Panc1 (cell line): ENCODE data around the gene SH3TC2. TPM values are rescaled to one million over a fixed set of nuclear protein-coding genes. Genes with fewer than 3 reads are reported as not detected.

Experiments
- ATAC-seq: fragments of 200-7000 bp; cut with Tn5 transposase; 2 replicates; pipeline ENCODE4 v1.9.1; 2020; ENCODE audit warnings: mild to moderate bottlenecking, moderate library complexity
- BruUV-seq: library from RNA; stranded (reverse); fragments of 400-500 nt; replicated peaks from 2 replicates; lab custom pipeline; 2021; lab: Mats Ljungman, UMichigan
- CTCF ChIA-PET: fragments of 300-600 bp; sonication (Branson Sonifier 250); formaldehyde crosslinking; loops from one replicate; lab custom pipeline; 2022; ENCODE audit warnings: antibody characterized with exemption; lab: Charles Lee
- POLR2A ChIA-PET: fragments of 300-600 bp; sonication (Branson Sonifier 250); formaldehyde crosslinking; loops from one replicate; lab custom pipeline; 2022; ENCODE audit warnings: antibody characterized with exemption; lab: Charles Lee
- DNase-seq: peaks from one replicate; pipeline ENCODE4 v3.0.0-alpha.2; 2010; ENCODE audit warnings: low read depth, low spot score
- H3K27ac ChIP-seq: 2 replicates; pipeline ENCODE4 v1.5.1; 2011; ENCODE audit warnings: mild to moderate bottlenecking, low read length, inconsistent platforms
- H3K27me3 ChIP-seq: fragments of 200-500 bp; sonication (Bioruptor generic); 2 replicates; pipeline ENCODE4 v1.6.0; 2014; ENCODE audit warnings: low read length, inconsistent platforms; ENCODE audit not compliant: control insufficient read depth, insufficient read depth
- H3K36me3 ChIP-seq: fragments of 200-500 bp; sonication (Bioruptor generic); 2 replicates; pipeline ENCODE4 v1.5.1; 2014; ENCODE audit warnings: inconsistent platforms, mild to moderate bottlenecking, low read length, moderate library complexity; ENCODE audit not compliant: control insufficient read depth, insufficient read depth
- H3K4me1 ChIP-seq: 2 replicates; pipeline ENCODE4 v1.5.1; 2011; ENCODE audit warnings: inconsistent platforms, mild to moderate bottlenecking, low read length, moderate library complexity; ENCODE audit not compliant: control insufficient read depth, insufficient read depth
- H3K4me3 ChIP-seq, 2 experiments: 2 replicates each; pipeline ENCODE4 v1.5.1; 2011 to 2012; ENCODE audit warnings: low read depth in 2 of 2, low read length in 2 of 2, mild to moderate bottlenecking in 2 of 2, inconsistent platforms in 1 of 2, moderate library complexity in 1 of 2
- H3K9me3 ChIP-seq: fragments of 200-500 bp; sonication (Bioruptor generic); 2 replicates; pipeline ENCODE4 v1.5.1; 2014; ENCODE audit warnings: low read depth, mild to moderate bottlenecking, inconsistent platforms, low read length, moderate library complexity; ENCODE audit not compliant: control insufficient read depth, insufficient read depth
- CTCF ChIP-seq: fragments of 450-650 bp; IDR thresholded peaks from 2 replicates; pipeline ENCODE4 v1.5.1; 2017; ENCODE audit warnings: mild to moderate bottlenecking
- POLR2AphosphoS5 ChIP-seq: IDR thresholded peaks from 2 replicates; pipeline ENCODE4 v1.6.1; 2012; ENCODE audit warnings: mild to moderate bottlenecking, low read depth, low read length, moderate library complexity
- REST ChIP-seq, 2 experiments: IDR thresholded peaks; 2 replicates each; pipeline ENCODE4 v1.6.1; 2011 to 2012; ENCODE audit warnings: low read depth in 2 of 2, control low read depth in 1 of 2, low read length in 1 of 2, mild to moderate bottlenecking in 1 of 2, moderate library complexity in 1 of 2; ENCODE audit not compliant: insufficient read depth in 1 of 2
- SIN3A ChIP-seq: IDR thresholded peaks from 2 replicates; pipeline ENCODE4 v1.6.1; 2012; ENCODE audit warnings: low read depth, mild to moderate bottlenecking, low read length, moderate library complexity, borderline replicate concordance; ENCODE audit not compliant: insufficient read depth
- TCF7L2 ChIP-seq: IDR thresholded peaks from 2 replicates; pipeline ENCODE4 v1.6.1; 2011; ENCODE audit warnings: mild to moderate bottlenecking, low read depth, low read length, inconsistent platforms
- in situ Hi-C: cut with HindIII; loops from 2 replicates; pipeline ENCODE4 v1.10.0; 2016; ENCODE audit warnings: low sequenced_read_pairs, low pct_unique_long_range_greater_than_20kb
- intact Hi-C: fragments of 100-400 bp; cut with micrococcal nuclease; formaldehyde crosslinking; loops from one replicate; pipeline ENCODE4 v1.10.0; 2022; ENCODE audit not compliant: unreplicated experiment
- total RNA-seq: library from RNA; stranded (reverse); gene quantifications from one replicate; pipeline ENCODE4 v1.2.1, GENCODE V29; 2021; ENCODE audit not compliant: unreplicated experiment

Gene SH3TC2
- total RNA-seq, 1 experiment from 2014 or later = 0.33 TPM

GRCh38 chr5:149039506-149039905, 23.4 kb downstream of the SH3TC2 start:
- Histone ChIP-seq H3K4me3 (no peak overlapping the region), H3K27me3 (no peaks in the 10 kb centered on the region), H3K4me1 (no peaks in the 10 kb centered on the region), H3K27ac (no peak overlapping the region), H3K9me3 (no peaks in the 10 kb centered on the region), H3K36me3 (no peaks in the 10 kb centered on the region)
- TF ChIP-seq CTCF (no peak), TCF7L2 (no peak), SIN3A (no peak), REST (IDR thresholded peaks at IDR 0.05; ENCODE audit: insufficient read depth in 1 of 2, low read depth in 2 of 2, low read length in 1 of 2) (no peak), POLR2AphosphoS5 (no peak)
- no peak for ATAC-seq
- in situ Hi-C loops (no loop called here), intact Hi-C loops (loop anchor here (10.0 kb wide), 3 partner anchors 125 to 585 kb away; partner anchors contain the start of gene ADRB2)
- BruUV-seq = no TSS peak
- ChIA-PET POLR2A (no interaction called here), CTCF (no interaction called here)
- DNase-seq = no peak

GRCh38 chr5:149038336-149039080, 24.4 kb downstream of the SH3TC2 start:
- Histone ChIP-seq H3K27me3 (no peaks in the 10 kb centered on the region), H3K27ac (no peak overlapping the region), H3K36me3 (no peaks in the 10 kb centered on the region), H3K9me3 (no peaks in the 10 kb centered on the region), H3K4me1 (no peaks in the 10 kb centered on the region), H3K4me3 (no peak overlapping the region)
- POLR2A ChIA-PET = no interaction called here
- CTCF ChIA-PET = interaction anchor here (1.0 kb wide), 1 partner anchor 308 kb away, joined by 4 read pairs; no protein-coding TSS in a partner anchor
- TF ChIP-seq TCF7L2 = no peak
- TF ChIP-seq CTCF = peak; percentile 5; the same call in 1 of the 2 replicates
- intact Hi-C loops (loop anchor here (10.0 kb wide), 3 partner anchors 124 to 584 kb away; partner anchors contain the start of gene ADRB2), in situ Hi-C loops (no loop called here)
- DNase-seq (no peak), ATAC-seq (no peak)
- no TSS peak for BruUV-seq
